HepG2 (cell line): ENCODE measurements around the gene DCLRE1C. TPM values are rescaled to one million over a fixed set of nuclear protein-coding genes. Genes with fewer than 3 reads are reported as not detected.

Source experiments
- ARNT2 ChIP-seq: sonication (generic); formaldehyde crosslinking; IDR thresholded peaks from 2 replicates; pipeline ENCODE4 v1.8.0; 2022; ENCODE audit warnings: mild to moderate bottlenecking, low read depth, missing genetic modification reagents, moderate library complexity
- ASH2L ChIP-seq: fragments of 300-600, 200-600 bp; sonication (generic); IDR thresholded peaks from 2 replicates; pipeline ENCODE4 v1.7.0; 2017; ENCODE audit warnings: low read depth, mild to moderate bottlenecking, moderate library complexity, mixed read lengths, low read length; ENCODE audit not compliant: insufficient read length
- CEBPG ChIP-seq: IDR thresholded peaks from 2 replicates; pipeline ENCODE4 v1.6.1; 2016
- HDAC2 ChIP-seq: sonication (generic); formaldehyde crosslinking; IDR thresholded peaks from 2 replicates; pipeline ENCODE4 v1.4.0; 2020; ENCODE audit warnings: missing genetic modification reagents
- HOXA7 ChIP-seq: sonication (generic); formaldehyde crosslinking; IDR thresholded peaks from 2 replicates; pipeline ENCODE4 v1.8.1; 2022; ENCODE audit warnings: mild to moderate bottlenecking, missing genetic modification reagents, moderate library complexity
- KLF6 ChIP-seq: IDR thresholded peaks from 2 replicates; pipeline ENCODE4 v1.8.0; 2016; ENCODE audit warnings: missing biosample characterization, missing genetic modification reagents
- NPAS2 ChIP-seq: sonication (generic); formaldehyde crosslinking; IDR thresholded peaks from 2 replicates; pipeline ENCODE4 v1.8.0; 2022; ENCODE audit warnings: mild to moderate bottlenecking, missing genetic modification reagents, borderline replicate concordance
- PAF1 ChIP-seq: IDR thresholded peaks from 2 replicates; pipeline ENCODE4 v1.6.1; 2016; ENCODE audit warnings: missing genetic modification reagents, missing compliant biosample characterization
- RFXAP ChIP-seq: sonication (generic); formaldehyde crosslinking; IDR thresholded peaks from 2 replicates; pipeline ENCODE4 v1.4.0; 2020; ENCODE audit warnings: missing genetic modification reagents, borderline replicate concordance
- SRSF1 ChIP-seq: fragments of 200-400 bp; formaldehyde crosslinking; optimal IDR thresholded peaks from 2 replicates; pipeline ENCODE3; 2017; ENCODE audit warnings: mild to moderate bottlenecking, low read depth, low read length, moderate library complexity
- UBTF ChIP-seq: sonication (generic); formaldehyde crosslinking; IDR thresholded peaks from 2 replicates; pipeline ENCODE4 v1.4.0; 2020; ENCODE audit warnings: mild to moderate bottlenecking, missing genetic modification reagents
- YY1 ChIP-seq: IDR thresholded peaks from 2 replicates; pipeline ENCODE4 v1.6.1; 2011; ENCODE audit warnings: low read length, low read depth, moderate library complexity, mild to moderate bottlenecking; ENCODE audit not compliant: insufficient read depth, insufficient replicate concordance
- ZC3H4 ChIP-seq: sonication (generic); formaldehyde crosslinking; IDR thresholded peaks from 2 replicates; pipeline ENCODE4 v1.4.0; 2020; ENCODE audit warnings: missing genetic modification reagents, borderline replicate concordance
- ZFP62 ChIP-seq: sonication (generic); formaldehyde crosslinking; IDR thresholded peaks from 2 replicates; pipeline ENCODE4 v1.4.0; 2020; ENCODE audit warnings: missing genetic modification reagents
- ZFP91 ChIP-seq: sonication (generic); formaldehyde crosslinking; IDR thresholded peaks from 2 replicates; pipeline ENCODE4 v1.9.0; 2022; ENCODE audit warnings: missing genetic modification reagents, mild to moderate bottlenecking, borderline replicate concordance
- ZIK1 ChIP-seq: sonication (generic); formaldehyde crosslinking; IDR thresholded peaks from 2 replicates; pipeline ENCODE4 v1.5.0; 2020; ENCODE audit warnings: mild to moderate bottlenecking, low read depth, missing genetic modification reagents, borderline replicate concordance
- ZNF256 ChIP-seq: sonication (generic); formaldehyde crosslinking; conservative IDR thresholded peaks from 2 replicates; pipeline ENCODE4 v1.4.0; 2020; ENCODE audit warnings: missing genetic modification reagents
- ZNF335 ChIP-seq: sonication (generic); formaldehyde crosslinking; IDR thresholded peaks from 2 replicates; pipeline ENCODE4 v1.4.0; 2020; ENCODE audit warnings: missing genetic modification reagents
- ZNF431 ChIP-seq: sonication (generic); formaldehyde crosslinking; IDR thresholded peaks from 2 replicates; pipeline ENCODE4 v1.9.0; 2022; ENCODE audit warnings: missing genetic modification reagents, low read depth, mild to moderate bottlenecking, borderline replicate concordance
- ZNF512B ChIP-seq: sonication (generic); formaldehyde crosslinking; IDR thresholded peaks from 2 replicates; pipeline ENCODE4 v1.5.1; 2020; ENCODE audit warnings: missing genetic modification reagents, mild to moderate bottlenecking, borderline replicate concordance
- ZNF547 ChIP-seq: sonication (generic); formaldehyde crosslinking; IDR thresholded peaks from 2 replicates; pipeline ENCODE4 v1.5.1; 2020; ENCODE audit warnings: mild to moderate bottlenecking, missing genetic modification reagents
- ZNF607 ChIP-seq: sonication (generic); formaldehyde crosslinking; IDR thresholded peaks from 2 replicates; pipeline ENCODE4 v1.5.1; 2020; ENCODE audit warnings: missing genetic modification reagents, mild to moderate bottlenecking, borderline replicate concordance
- ZNF652 ChIP-seq: IDR thresholded peaks from 2 replicates; pipeline ENCODE4 v1.6.1; 2016; ENCODE audit warnings: low read depth, borderline replicate concordance
- ZNF7 ChIP-seq: IDR thresholded peaks from 2 replicates; pipeline ENCODE4 v1.6.1; 2016; ENCODE audit warnings: missing biosample characterization, missing genetic modification reagents
- polyA plus RNA-seq, 8 experiments: library from polyadenylated mRNA; depleted of rRNA in 3 of 8; stranded (reverse) in 7 of 8; unstranded in 1 of 8; fragments of >200 nt; fragmentation: Illumina TruSeq in 4 of 8; extraction: Trizol in 4 of 8; gene quantifications; 2 replicates each; pipeline versions ENCODE4 v1.2.1 to v1.2.3, GENCODE V29; 2011 to 2016; ENCODE audit warnings: low read depth in 4 of 8, missing spikeins in 1 of 8, mixed read lengths in 1 of 8; ENCODE audit not compliant: insufficient read depth in 1 of 8
- total RNA-seq, 5 experiments: library from RNA; depleted of rRNA; stranded (reverse); fragments of >200 nt; fragmentation: Illumina TruSeq; extraction: Trizol; gene quantifications; 2 replicates each; pipeline ENCODE4 v1.2.3, GENCODE V29; 2016; ENCODE audit warnings: low read depth in 1 of 5

The DCLRE1C gene
- total and polyA plus RNA-seq, 2 of the 13 experiments (the other 11 are each of a cell fraction or from before 2014, with no cell fraction given) = 3.0 to 10.3 TPM

GRCh38 chr10:14954001-14954770 lies at the start of gene DCLRE1C (continued):
- TF ChIP-seq ARNT2 (CRISPR knock-in tag) (peak; percentile 100), ZIK1 (CRISPR knock-in tag) (peak; percentile 81; the same call in 1 of the 2 replicates), ZNF652 (0 out of 2 replicates have a peak, but pooled peaks have one; percentile 6), ZFP62 (no peak), UBTF (CRISPR knock-in tag) (peak; percentile 72), NPAS2 (no peak), ZNF607 (peak; percentile 89), ZNF547 (peak; percentile 96; the same call in 1 of the 2 replicates), KLF6 (CRISPR knock-in tag) (peak; percentile 94), HDAC2 (CRISPR knock-in tag) (peak; percentile 71), ASH2L (peak; percentile 93), ZC3H4 (CRISPR knock-in tag) (no peak), ZNF7 (CRISPR knock-in tag) (no peak), ZNF256 (CRISPR knock-in tag) (peak; percentile 81), ZNF512B (CRISPR knock-in tag) (0 out of 2 replicates have a peak, but pooled peaks have one; percentile 36), PAF1 (CRISPR knock-in tag) (no peak), ZFP91 (peak; percentile 86), ZNF335 (CRISPR knock-in tag) (peak; percentile 91), YY1 (peak; percentile 28), ZNF431 (CRISPR knock-in tag) (peak; percentile 95; the same call in 1 of the 2 replicates), SRSF1 (no peak), HOXA7 (CRISPR knock-in tag) (no peak), RFXAP (CRISPR knock-in tag) (peak; percentile 77; the same call in 1 of the 2 replicates), CEBPG (CRISPR knock-in tag) (no peak)
